Glomerular visceral epithelial cell (primary cell): Measurements from ENCODE around the gene PTMA.
"Not testable (repeated sequence)": the region's sequence is repeated elsewhere in the genome, so short reads cannot be mapped to it uniquely, and the experiment has no call there.

Source experiments
- DNase-seq: peaks from one replicate; pipeline ENCODE4 v3.0.0-alpha.2; 2016; ENCODE audit errors: extremely low spot score

The PTMA gene

GRCh38 chr2:231716666-231717280 lies 8.4 kb downstream of the PTMA start:
- DNase-seq: no peak

GRCh38 chr2:231717281-231718171 lies 9.2 kb downstream of the PTMA start:
- peak; percentile 76 for DNase-seq

- DNase-seq: no peak
These were observed 10.5 kb downstream of the PTMA start for GRCh38 chr2:231718799-231719198.

- DNase-seq: no peak
These were observed 12.1 kb downstream of the PTMA start for GRCh38 chr2:231720292-231720986.

- no peak for DNase-seq
These were observed 13.0 kb downstream of the PTMA start for GRCh38 chr2:231720987-231721966.

- no peak for DNase-seq
These were observed 14.5 kb downstream of the PTMA start for GRCh38 chr2:231722721-231723307.

GRCh38 chr2:231725476-231725875 lies 17.2 kb downstream of the PTMA start:
- DNase-seq: no peak

GRCh38 chr2:231726276-231726675 lies 18.0 kb downstream of the PTMA start:
- no peak for DNase-seq

- DNase-seq: no peak
These were observed 19.3 kb downstream of the PTMA start for GRCh38 chr2:231727621-231728020.

- DNase-seq: no peak
These were observed 24.3 kb downstream of the PTMA start for GRCh38 chr2:231732604-231733003.

GRCh38 chr2:231737761-231738160 lies 29.4 kb downstream of the PTMA start:
- no peak for DNase-seq

GRCh38 chr2:231743376-231744116 lies 35.2 kb downstream of the PTMA start:
- DNase-seq: no peak

GRCh38 chr2:231745303-231746038 lies 37.1 kb downstream of the PTMA start:
- DNase-seq: no peak

- not testable (repeated sequence) for DNase-seq
These were observed 40.0 kb downstream of the PTMA start for GRCh38 chr2:231748153-231748896.

- DNase-seq: not testable (repeated sequence)
These were observed 40.7 kb downstream of the PTMA start for GRCh38 chr2:231749016-231749415.

- DNase-seq: no peak
These were observed 42.9 kb downstream of the PTMA start for GRCh38 chr2:231751042-231751815.

GRCh38 chr2:231752061-231752460 lies 43.7 kb downstream of the PTMA start:
- DNase-seq: no peak

- DNase-seq: no peak
These were observed 53.4 kb downstream of the PTMA start for GRCh38 chr2:231761735-231762134.
